Fibroblast of mammary gland (primary cell): ENCODE measurements around the gene SH2D3C.

ENCODE experiments used
- DNase-seq: peaks from one replicate; pipeline ENCODE4 v3.0.0-alpha.2; 2010; ENCODE audit warnings: low read depth
- H3K4me3 ChIP-seq: 2 replicates; pipeline ENCODE4 v1.5.1; 2011; ENCODE audit warnings: low read depth, mild to moderate bottlenecking, low read length, moderate library complexity; ENCODE audit not compliant: control insufficient read depth
- CTCF ChIP-seq: conservative IDR thresholded peaks from 2 replicates; pipeline ENCODE4 v1.5.1; 2011; ENCODE audit warnings: low read depth, low read length, inconsistent platforms; ENCODE audit not compliant: control insufficient read depth, insufficient read depth

The SH2D3C gene

GRCh38 chr9:127756233-127756632 lies 22.2 kb downstream of the SH2D3C start:
- DNase-seq: no peak
- no peak for TF ChIP-seq CTCF

GRCh38 chr9:127755061-127756060 lies 23.1 kb downstream of the SH2D3C start:
- TF ChIP-seq CTCF: no peak
- H3K4me3 ChIP-seq: no peak overlapping the region
- DNase-seq: no peak

More at GRCh38 chr9:127756233-127756632, 22.2 kb downstream of the SH2D3C start:
- H3K4me3 ChIP-seq: no peak overlapping the region

GRCh38 chr9:127754099-127755060 lies 24.1 kb downstream of the SH2D3C start:
- no peak for TF ChIP-seq CTCF
- no peak overlapping the region for H3K4me3 ChIP-seq
- DNase-seq: no peak

- TF ChIP-seq CTCF: no peak
- no peak overlapping the region for H3K4me3 ChIP-seq
- DNase-seq: no peak
Observed at GRCh38 chr9:127753622-127754021, 24.8 kb downstream of the SH2D3C start.

GRCh38 chr9:127753148-127753547 lies 25.3 kb downstream of the SH2D3C start:
- TF ChIP-seq CTCF: no peak
- H3K4me3 ChIP-seq: no peak overlapping the region
- DNase-seq: no peak

GRCh38 chr9:127751269-127752054 lies 27.0 kb downstream of the SH2D3C start:
- peak; percentile 15 for DNase-seq
- no peak for TF ChIP-seq CTCF
- H3K4me3 ChIP-seq: no peak overlapping the region
